ENCODE measurements around the gene ADGRA1. TPM values are rescaled to one million over a fixed set of nuclear protein-coding genes. Genes with fewer than 3 reads are reported as not detected.
"Not testable (repeated sequence)": the region's sequence is repeated elsewhere in the genome, so short reads cannot be mapped to it uniquely, and the experiment has no call there.

ADGRA1 gene
- total RNA-seq, 4 donors from 2014 or later: not detected

DNA sequence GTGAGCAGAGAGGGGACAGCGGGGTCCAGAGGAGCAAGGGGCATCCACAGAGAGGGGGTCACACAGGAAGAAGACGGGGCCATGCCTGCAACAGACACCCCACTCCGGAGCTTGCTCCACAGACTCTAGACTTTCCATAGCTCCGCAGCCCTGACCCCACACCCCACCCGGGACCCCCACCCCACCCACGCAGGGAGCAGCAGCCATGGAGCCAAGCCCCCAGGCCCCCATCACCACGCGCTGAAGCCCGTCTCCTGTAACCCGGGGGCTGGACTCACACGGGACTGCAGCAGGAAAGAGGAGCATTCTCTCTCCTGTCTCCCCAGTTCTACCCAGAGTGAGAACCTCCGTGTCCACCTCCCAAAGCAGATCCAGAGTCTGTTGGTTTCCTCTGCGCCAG is 38.8 kb upstream of the ADGRA1 start:
- no peak overlapping the region for H3K4me3 ChIP-seq
- intact Hi-C loops (cut with DNase I; ENCODE audit: low total_unique reads) (no loop called here), in situ Hi-C loops (cut with MboI; ENCODE audit: low sequenced_read_pairs in 4 of 4) (no loop called here)
- H3K9me3 ChIP-seq: no peaks in the 10 kb centered on the region
- DNase-seq (no peak), ATAC-seq (no peak)
- no peaks in the 10 kb centered on the region for H3K36me3 ChIP-seq
- H3K27me3 ChIP-seq: peaks cover 4 to 20% (median 4%) of the 10 kb centered on the region in 3 donors
- H3K4me1 ChIP-seq: no peaks in the 10 kb centered on the region
- no peak overlapping the region for H3K27ac ChIP-seq
- no peak for TF ChIP-seq POLR2A (IDR thresholded peaks at IDR 0.05)
- TF ChIP-seq, protein P1, sequence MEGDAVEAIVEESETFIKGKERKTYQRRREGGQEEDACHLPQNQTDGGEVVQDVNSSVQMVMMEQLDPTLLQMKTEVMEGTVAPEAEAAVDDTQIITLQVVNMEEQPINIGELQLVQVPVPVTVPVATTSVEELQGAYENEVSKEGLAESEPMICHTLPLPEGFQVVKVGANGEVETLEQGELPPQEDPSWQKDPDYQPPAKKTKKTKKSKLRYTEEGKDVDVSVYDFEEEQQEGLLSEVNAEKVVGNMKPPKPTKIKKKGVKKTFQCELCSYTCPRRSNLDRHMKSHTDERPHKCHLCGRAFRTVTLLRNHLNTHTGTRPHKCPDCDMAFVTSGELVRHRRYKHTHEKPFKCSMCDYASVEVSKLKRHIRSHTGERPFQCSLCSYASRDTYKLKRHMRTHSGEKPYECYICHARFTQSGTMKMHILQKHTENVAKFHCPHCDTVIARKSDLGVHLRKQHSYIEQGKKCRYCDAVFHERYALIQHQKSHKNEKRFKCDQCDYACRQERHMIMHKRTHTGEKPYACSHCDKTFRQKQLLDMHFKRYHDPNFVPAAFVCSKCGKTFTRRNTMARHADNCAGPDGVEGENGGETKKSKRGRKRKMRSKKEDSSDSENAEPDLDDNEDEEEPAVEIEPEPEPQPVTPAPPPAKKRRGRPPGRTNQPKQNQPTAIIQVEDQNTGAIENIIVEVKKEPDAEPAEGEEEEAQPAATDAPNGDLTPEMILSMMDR (IDR thresholded peaks at IDR 0.05 in 4 of 5, conservative IDR thresholded peaks at IDR 0.05 in 1 of 5): no peak

DNA sequence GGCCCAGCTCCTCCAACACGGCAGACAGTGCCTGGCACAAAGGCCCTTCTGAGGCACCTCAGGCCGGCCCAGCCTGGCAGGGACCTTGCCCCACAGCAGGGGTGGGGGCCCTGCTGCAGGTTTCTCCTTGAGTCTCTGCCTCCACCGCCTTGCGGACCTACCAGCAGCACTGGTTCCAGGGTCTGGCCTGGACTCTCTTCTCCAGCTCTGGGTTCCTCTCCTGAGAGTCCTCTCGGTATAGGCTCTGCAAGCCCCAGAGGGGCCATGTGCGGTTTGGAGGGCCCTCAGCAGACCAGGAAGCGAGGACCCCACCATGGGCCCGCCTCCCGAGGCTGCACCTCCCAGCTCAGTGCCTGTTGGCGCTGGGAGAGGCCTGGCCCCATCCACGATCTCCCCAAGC is 38.1 kb upstream of the ADGRA1 start:
- Histone ChIP-seq H3K4me3 (no peak overlapping the region), H3K9me3 (no peaks in the 10 kb centered on the region), H3K27me3 (peaks cover 4 to 17% (median 7%) of the 10 kb centered on the region in 3 donors), H3K36me3 (no peaks in the 10 kb centered on the region), H3K27ac (no peak overlapping the region), H3K4me1 (no peaks in the 10 kb centered on the region)
- ATAC-seq: no peak
- TF ChIP-seq, protein P1 (IDR thresholded peaks at IDR 0.05 in 4 of 5, conservative IDR thresholded peaks at IDR 0.05 in 1 of 5): no peak
- intact Hi-C loops (cut with DNase I; ENCODE audit: low total_unique reads): no loop called here
- in situ Hi-C loops (cut with MboI; ENCODE audit: low sequenced_read_pairs in 4 of 4): no loop called here
- no peak for DNase-seq

DNA sequence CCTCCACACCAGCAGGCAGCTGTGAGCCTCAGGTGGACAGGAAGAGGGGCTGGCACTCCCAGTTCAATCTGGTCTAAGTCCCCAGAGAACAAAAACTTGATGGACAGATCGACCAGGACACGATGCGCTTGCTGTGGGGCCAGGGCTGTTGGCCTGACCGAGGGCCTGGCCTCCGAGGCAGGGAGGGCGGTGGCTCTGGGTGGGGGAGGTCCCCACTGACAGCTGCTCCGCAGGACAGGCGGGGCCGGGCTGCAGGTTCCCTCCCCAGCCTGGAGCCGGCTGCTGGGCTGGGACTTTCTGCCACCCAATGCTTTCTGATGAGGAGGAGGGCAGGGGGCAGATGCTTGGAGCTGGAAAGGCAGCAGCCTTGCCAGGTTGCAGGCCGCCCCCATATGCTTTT is 37.4 kb upstream of the ADGRA1 start:
- intact Hi-C loops (cut with DNase I; ENCODE audit: low total_unique reads) (no loop called here), in situ Hi-C loops (cut with MboI; ENCODE audit: low sequenced_read_pairs in 4 of 4) (no loop called here)
- TF ChIP-seq, protein P1 (IDR thresholded peaks at IDR 0.05 in 4 of 5, conservative IDR thresholded peaks at IDR 0.05 in 1 of 5): no peak
- no peak for TF ChIP-seq POLR2A (IDR thresholded peaks at IDR 0.05)
- Histone ChIP-seq H3K9me3 (no peaks in the 10 kb centered on the region), H3K4me1 (no peaks in the 10 kb centered on the region), H3K4me3 (no peak overlapping the region), H3K36me3 (no peaks in the 10 kb centered on the region), H3K27me3 (peaks cover 5 to 17% (median 7%) of the 10 kb centered on the region in 3 donors), H3K27ac (no peak overlapping the region)
- DNase-seq (no peak), ATAC-seq (no peak)

DNA sequence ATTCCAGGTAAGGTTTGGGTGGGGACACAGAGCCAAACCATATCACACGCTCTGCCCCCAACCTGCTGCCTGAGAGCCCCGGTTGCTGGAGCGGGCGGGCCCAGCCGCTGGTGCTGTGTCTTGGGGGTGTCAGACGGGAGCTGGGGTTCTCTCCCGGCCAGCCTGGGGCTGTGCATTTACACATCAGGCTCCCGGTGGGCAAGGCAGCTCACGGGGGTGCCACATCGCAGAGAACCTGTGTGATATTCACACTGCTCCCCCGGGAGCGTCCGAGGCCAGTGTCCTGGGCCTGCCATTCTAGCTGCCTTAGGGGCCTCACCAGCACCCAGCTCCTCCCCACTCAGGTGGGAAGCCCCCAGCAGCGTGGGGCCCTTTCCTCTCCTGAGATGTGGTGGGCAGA is 35.6 kb upstream of the ADGRA1 start:
- no peak for TF ChIP-seq POLR2A (IDR thresholded peaks at IDR 0.05)
- TF ChIP-seq, protein P1 (IDR thresholded peaks at IDR 0.05 in 4 of 5, conservative IDR thresholded peaks at IDR 0.05 in 1 of 5): no peak
- Histone ChIP-seq H3K36me3 (no peaks in the 10 kb centered on the region), H3K9me3 (no peaks in the 10 kb centered on the region), H3K27me3 (peaks cover 7 to 22% (median 10%) of the 10 kb centered on the region in 3 donors), H3K27ac (no peak overlapping the region), H3K4me1 (no peaks in the 10 kb centered on the region), H3K4me3 (no peak overlapping the region)
- no peak for DNase-seq
- in situ Hi-C loops (cut with MboI; ENCODE audit: low sequenced_read_pairs in 4 of 4): no loop called here
- ATAC-seq: no peak
- intact Hi-C loops (cut with DNase I; ENCODE audit: low total_unique reads): no loop called here

DNA sequence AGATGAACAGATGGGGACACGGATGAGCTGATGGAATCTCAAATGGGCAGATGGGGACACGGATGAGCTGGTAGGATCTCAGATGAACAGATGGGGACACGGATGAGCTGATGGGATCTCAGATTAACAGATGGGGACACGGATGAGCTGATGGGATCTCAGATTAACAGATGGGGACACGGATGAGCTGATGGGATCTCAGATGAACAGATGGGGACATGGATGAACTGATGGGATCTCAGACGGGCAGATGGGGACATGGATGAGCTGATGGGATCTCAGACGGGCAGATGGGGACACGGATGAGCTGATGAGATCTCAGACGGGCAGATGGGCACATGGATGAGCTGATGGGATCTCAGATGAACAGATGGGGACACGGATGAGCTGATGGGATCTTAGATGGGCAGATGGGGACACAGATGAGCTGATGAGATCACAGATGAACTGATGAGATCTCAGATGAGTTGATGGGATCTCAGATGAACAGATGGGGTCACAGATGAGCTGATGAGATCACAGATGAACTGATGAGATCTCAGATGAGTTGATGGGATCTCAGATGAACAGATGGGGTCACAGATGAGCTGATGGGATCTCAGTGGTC is 34.1 kb upstream of the ADGRA1 start:
- peaks cover 3 to 22% (median 6%) of the 10 kb centered on the region in 3 donors for H3K27me3 ChIP-seq
- H3K4me1 ChIP-seq; H3K4me3 ChIP-seq; H3K36me3 ChIP-seq; DNase-seq; H3K27ac ChIP-seq; H3K9me3 ChIP-seq; ATAC-seq; in situ Hi-C loops (cut with MboI; ENCODE audit: low sequenced_read_pairs in 4 of 4); intact Hi-C loops (cut with DNase I; ENCODE audit: low total_unique reads): not testable (repeated sequence)

Measured in gastrocnemius medialis (tissue), 4 donors.